OCI-LY1 (cell line): ENCODE measurements around the gene PPM1D.
"Not testable (repeated sequence)": the region's sequence is repeated elsewhere in the genome, so short reads cannot be mapped to it uniquely, and the experiment has no call there.

Source experiments
- H2AFZ ChIP-seq: fragments of 200-600 bp; sonication (generic), shearing (Covaris generic); 2 replicates; pipeline ENCODE4 v1.6.0; 2014; ENCODE audit warnings: antibody characterized with exemption, mild to moderate bottlenecking, low read length
- H3F3A ChIP-seq: fragments of 200-600 bp; sonication (generic), shearing (Covaris generic); 2 replicates; pipeline ENCODE4 v1.6.0; 2014; ENCODE audit warnings: mild to moderate bottlenecking, antibody characterized with exemption, low read length, moderate library complexity; ENCODE audit not compliant: insufficient read depth
- H3K27ac ChIP-seq: fragments of 200-600 bp; sonication (generic); 2 replicates; pipeline ENCODE4 v1.5.1; 2014; ENCODE audit warnings: low read length, mixed run types, mild to moderate bottlenecking, low read depth; ENCODE audit not compliant: poor library complexity, severe bottlenecking
- H3K27me3 ChIP-seq: fragments of 200-600 bp; sonication (generic); 2 replicates; pipeline ENCODE4 v1.6.0; 2014; ENCODE audit warnings: antibody characterized with exemption, mild to moderate bottlenecking, low read length, moderate library complexity; ENCODE audit not compliant: insufficient read depth
- H3K36me3 ChIP-seq: fragments of 200-600 bp; sonication (generic); 2 replicates; pipeline ENCODE4 v1.6.1; 2014; ENCODE audit warnings: mild to moderate bottlenecking, antibody characterized with exemption, low read length, moderate library complexity, mixed read lengths; ENCODE audit not compliant: insufficient read depth
- H3K4me1 ChIP-seq: fragments of 200-600 bp; sonication (generic); 2 replicates; pipeline ENCODE4 v1.5.1; 2014; ENCODE audit warnings: mild to moderate bottlenecking, low read length, moderate library complexity; ENCODE audit not compliant: insufficient read depth, severe bottlenecking
- H3K4me2 ChIP-seq: fragments of 200-600 bp; sonication (generic), shearing (Covaris generic); 2 replicates; pipeline ENCODE4 v1.6.1; 2014; ENCODE audit warnings: low read length
- H3K4me3 ChIP-seq: fragments of 200-600 bp; sonication (generic); 2 replicates; pipeline ENCODE4 v1.5.1; 2014; ENCODE audit warnings: low read length, low read depth, mild to moderate bottlenecking, mixed read lengths; ENCODE audit not compliant: poor library complexity, severe bottlenecking
- H3K79me2 ChIP-seq: fragments of 200-600 bp; shearing (Covaris generic); 2 replicates; pipeline ENCODE4 v1.6.1; 2016; ENCODE audit warnings: mixed run types, low read length, mixed read lengths; ENCODE audit not compliant: insufficient read depth
- H3K9ac ChIP-seq: fragments of 200-600 bp; sonication (generic), shearing (Covaris generic); 2 replicates; pipeline ENCODE4 v1.6.1; 2014; ENCODE audit warnings: mild to moderate bottlenecking, low read length, mixed read lengths
- H3K9me2 ChIP-seq: fragments of 200-600 bp; sonication (generic), shearing (Covaris generic); 2 replicates; pipeline ENCODE4 v1.6.1; 2014; ENCODE audit warnings: low read depth, mild to moderate bottlenecking, low read length, mixed read lengths
- H3K9me3 ChIP-seq: fragments of 200-600 bp; shearing (Covaris generic); 2 replicates; pipeline ENCODE4 v1.6.1; 2014; ENCODE audit warnings: low read length, mixed read lengths
- H4K20me1 ChIP-seq: fragments of 200-600 bp; sonication (generic), shearing (Covaris generic); 2 replicates; pipeline ENCODE4 v1.6.0; 2016; ENCODE audit warnings: mild to moderate bottlenecking, low read length; ENCODE audit not compliant: insufficient read depth
- CTCF ChIP-seq: fragments of 200-600 bp; sonication (generic), shearing (Covaris generic); IDR thresholded peaks from 2 replicates; pipeline ENCODE4 v1.5.1; 2017; ENCODE audit warnings: mild to moderate bottlenecking, antibody characterized with exemption, low read length, moderate library complexity, mixed read lengths
- EZH2 ChIP-seq: fragments of 200-600 bp; sonication (generic), shearing (Covaris generic); IDR thresholded peaks from 2 replicates; pipeline ENCODE4 v1.8.0; 2017; ENCODE audit warnings: borderline replicate concordance, mixed run types, mild to moderate bottlenecking, antibody characterized with exemption, low read length, moderate library complexity, mixed read lengths

The PPM1D gene

GRCh38 chr17:60590070-60590469 is 9.9 kb upstream of the PPM1D start:
- no peaks in the 10 kb centered on the region for H3K79me2 ChIP-seq
- H3K9me2 ChIP-seq, result no peaks in the 10 kb centered on the region
- H3K4me3 ChIP-seq, result no peak overlapping the region
- H3K36me3 ChIP-seq, result no peaks in the 10 kb centered on the region
- no peak for TF ChIP-seq EZH2
- TF ChIP-seq CTCF, result no peak
- no peaks in the 10 kb centered on the region for H3F3A ChIP-seq
- no peaks in the 10 kb centered on the region for H3K27me3 ChIP-seq
- H3K4me1 ChIP-seq, result no peaks in the 10 kb centered on the region
- no peak overlapping the region for H2AFZ ChIP-seq
- H3K9me3 ChIP-seq, result no peaks in the 10 kb centered on the region
- no peak overlapping the region for H3K9ac ChIP-seq
- no peak overlapping the region for H3K4me2 ChIP-seq
- H3K27ac ChIP-seq, result no peak overlapping the region
- H4K20me1 ChIP-seq, result no peaks in the 10 kb centered on the region

GRCh38 chr17:60592750-60593149 is 7.2 kb upstream of the PPM1D start:
- TF ChIP-seq CTCF (no peak), EZH2 (no peak)
- H3K9me2 ChIP-seq, result no peaks in the 10 kb centered on the region

GRCh38 chr17:60593441-60594036 is 6.5 kb upstream of the PPM1D start:
- H4K20me1 ChIP-seq, result not testable (repeated sequence)

More at GRCh38 chr17:60592750-60593149, 7.2 kb upstream of the PPM1D start:
- no peaks in the 10 kb centered on the region for H3K4me1 ChIP-seq
- H2AFZ ChIP-seq, result no peak overlapping the region
- no peak overlapping the region for H3K4me3 ChIP-seq
- H3K4me2 ChIP-seq, result no peak overlapping the region
- H3K9me3 ChIP-seq, result no peaks in the 10 kb centered on the region
- H3K27ac ChIP-seq, result no peak overlapping the region
- H4K20me1 ChIP-seq, result no peaks in the 10 kb centered on the region
- H3F3A ChIP-seq, result no peaks in the 10 kb centered on the region
- no peaks in the 10 kb centered on the region for H3K79me2 ChIP-seq
- H3K36me3 ChIP-seq, result no peaks in the 10 kb centered on the region
- no peak overlapping the region for H3K9ac ChIP-seq
- H3K27me3 ChIP-seq, result no peaks in the 10 kb centered on the region

GRCh38 chr17:60594170-60594569 is 5.8 kb upstream of the PPM1D start:
- H3K27me3 ChIP-seq, H3K4me3 ChIP-seq, H3K79me2 ChIP-seq, H3K9me2 ChIP-seq, H3K27ac ChIP-seq, H3F3A ChIP-seq, H2AFZ ChIP-seq, H3K9ac ChIP-seq, H3K4me2 ChIP-seq, H3K36me3 ChIP-seq, H4K20me1 ChIP-seq, H3K4me1 ChIP-seq, H3K9me3 ChIP-seq: not testable (repeated sequence)

More at GRCh38 chr17:60593441-60594036, 6.5 kb upstream of the PPM1D start:
- H3K27ac ChIP-seq, H3F3A ChIP-seq, H3K36me3 ChIP-seq, H3K4me3 ChIP-seq, H3K9me3 ChIP-seq, H3K9ac ChIP-seq, H3K4me2 ChIP-seq, H3K9me2 ChIP-seq, H3K27me3 ChIP-seq, H3K79me2 ChIP-seq, H3K4me1 ChIP-seq, H2AFZ ChIP-seq: not testable (repeated sequence)
